ENCODE results near the gene PRELID3B. TPM values are rescaled to one million over a fixed set of nuclear protein-coding genes. Genes with fewer than 3 reads are reported as not detected.

Gene PRELID3B
- total RNA-seq (2021; fragmentation: NEBNext Ultra II Directional; extraction: Animal tissue kit (Norgen Biotek cat#: 25700)) (43.2 and 50.5 TPM in 2 replicates), polyA plus RNA-seq (2011; rRNA removed) (4.6 and 8.1 TPM in 2 replicates), polyA minus RNA-seq (2011; rRNA and poly(A)+ RNA removed) (28.0 and 28.8 TPM in 2 replicates)
- polyA plus RNA-seq (2011; cell fraction: cytosol; rRNA removed): 11.6 TPM
- polyA plus RNA-seq (2011; cell fraction: nucleus; rRNA removed): 30.8 TPM
- 12.4 to 17.0 TPM (median 14.1 TPM) in 4 replicates for polyA plus RNA-seq (2012, experiment 1 of 2)
- polyA plus RNA-seq (2012, experiment 2 of 2): 1.3 TPM
- 15.5 TPM for polyA plus RNA-seq (2013, experiment 1 of 2)
- 14.8 TPM for polyA plus RNA-seq (2013, experiment 2 of 2)
- 21.1 TPM for polyA minus RNA-seq (2011; cell fraction: cytosol; rRNA and poly(A)+ RNA removed)
- polyA minus RNA-seq (2011; cell fraction: nucleus; rRNA and poly(A)+ RNA removed): 16.9 TPM
- long read RNA-seq, experiment 1, transcript PRELID3B-201 (6 exons, 2,626 nt): major isoform, 24 of 48 reads
- long read RNA-seq, experiment 1, partial matches to known transcripts: 7 of 48 reads
- long read RNA-seq, experiment 1, other reads (novel, unspliced or antisense): 16 of 48 reads
- long read RNA-seq, experiment 2, transcript PRELID3B-201 (6 exons, 2,626 nt): major isoform, 30 of 66 reads
- long read RNA-seq, experiment 2, partial matches to known transcripts: 0 of 66 reads
- long read RNA-seq, experiment 2, other reads (novel, unspliced or antisense): 32 of 66 reads

GRCh38 chr20:59042151-59042795 lies at the start of gene PRELID3B:
Gene PRELID3B, minus strand, starts transcription at chr20:59042786. Its CDS starts 56 bp downstream, at chr20:59042730.
- WGBS, 2 experiments (ENCODE audit: extremely low coverage in 1 of 2, insufficient coverage in 1 of 2, insufficient read length in 1 of 2, insufficient replicate concordance in 2 of 2, low coverage in 1 of 2, low lambda C conversion rate in 2 of 2, missing lambda C conversion rate in 1 of 2): 44% methylated on average over 19 of the region's 50 CpGs; no CpG with 5 or more reads in 1 of the 2 experiments
- H3K9ac ChIP-seq (replicated peaks in 1 of 4; ENCODE audit: extremely low read depth in 1 of 4, low read depth in 3 of 4, low read length in 3 of 4): peak within 1 kb of the TSS in 3 of 4 experiments; percentile 4 to 34 (median 17); a peak in 1 of 7 replicates
- H2BK20ac ChIP-seq (ENCODE audit: low read length): no peak within 1 kb of the TSS; the same call in 1 of the 2 replicates
- ChIA-PET POLR2A (ENCODE audit: partially characterized antibody) (interaction anchor here (2.1 to 2.4 kb wide), 2 partner anchors 9 to 10 kb away, joined by 5 to 9 read pairs; partner anchors contain the start of gene ATP5F1E), CTCF (ENCODE audit: partially characterized antibody) (no interaction called here)
- DNase-seq (ENCODE audit: low read depth in 1 of 2, low spot score in 2 of 2) (no peak), FAIRE-seq (no peak)
- peaks cover 0 to 7% (median 0%) of the 10 kb centered on the region in 4 experiments; a peak in 2 of 8 replicates for H3K36me3 ChIP-seq (ENCODE audit: control insufficient read depth in 2 of 4, insufficient read depth in 4 of 4, low read length in 3 of 4)
- H3K4ac ChIP-seq (replicated peaks; ENCODE audit: insufficient read length, low read depth, low read length): peak within 1 kb of the TSS; percentile 74
- no peak within 1 kb of the TSS for H3K14ac ChIP-seq (ENCODE audit: insufficient read length)
- H4K20me1 ChIP-seq (replicated peaks in 1 of 2; ENCODE audit: control insufficient read depth in 1 of 2, insufficient read depth in 2 of 2, low read length in 2 of 2): peaks cover 0 to 2% of the 10 kb centered on the region in 2 experiments
- peaks cover 11 to 35% of the 10 kb centered on the region in 2 experiments; a peak in 3 of 4 replicates for H3K79me2 ChIP-seq (ENCODE audit: control insufficient read depth in 1 of 2, insufficient read depth in 2 of 2, low read length in 2 of 2)
- no peak within 1 kb of the TSS for H3K23ac ChIP-seq (ENCODE audit: insufficient read length)
- peaks cover 0 to 4% (median 0%) of the 10 kb centered on the region in 4 experiments; a peak in 1 of 7 replicates for H3K4me1 ChIP-seq (replicated peaks in 1 of 4; ENCODE audit: control insufficient read depth in 3 of 4, insufficient read depth in 4 of 4, low read length in 3 of 4)
- H3K27me3 ChIP-seq (replicated peaks in 1 of 4; ENCODE audit: control insufficient read depth in 3 of 4, extremely low read depth in 1 of 4, insufficient read depth in 3 of 4, low read length in 3 of 4): no peaks in the 10 kb centered on the region
- peak within 1 kb of the TSS; percentile 90; the same call in 1 of the 2 replicates for H4K8ac ChIP-seq (ENCODE audit: extremely low read depth, insufficient read depth, low read length)
- peak within 1 kb of the TSS; percentile 80 for H4K91ac ChIP-seq (replicated peaks; ENCODE audit: insufficient read length, low read length)
- no peak within 1 kb of the TSS for H2BK120ac ChIP-seq (replicated peaks; ENCODE audit: low read depth, low read length)
- 0 out of 2 replicates have a peak within 1 kb of the TSS, but pooled peaks have one; percentile 12 for H2BK15ac ChIP-seq (ENCODE audit: low read length)
- no peaks in the 10 kb centered on the region; the same call in 1 of the 2 replicates for H3K79me1 ChIP-seq (ENCODE audit: low read depth, low read length)
- H2AFZ ChIP-seq (ENCODE audit: low read length): peak within 1 kb of the TSS; percentile 78; the same call in 1 of the 2 replicates
- no peak within 1 kb of the TSS; the same call in 1 of the 2 replicates for H2BK12ac ChIP-seq (ENCODE audit: low read depth, low read length)
- peak within 1 kb of the TSS; percentile 33 to 69 (median 48) for H3K4me3 ChIP-seq (ENCODE audit: extremely low read depth in 1 of 4, insufficient read depth in 2 of 4, low read depth in 3 of 4, low read length in 4 of 4)
- H3K4me2 ChIP-seq (ENCODE audit: insufficient read depth in 1 of 2, low read depth in 2 of 2, low read length in 2 of 2): peak within 1 kb of the TSS; percentile 64 to 69
- peaks cover 2% of the 10 kb centered on the region; the same call in 1 of the 2 replicates for H3K23me2 ChIP-seq (ENCODE audit: low read depth, low read length)
- H3K56ac ChIP-seq (replicated peaks; ENCODE audit: insufficient read length, low read depth, low read length): no peak within 1 kb of the TSS
- 0 out of 2 replicates have a peak within 1 kb of the TSS, but pooled peaks have one; percentile 42 for H2AK5ac ChIP-seq (ENCODE audit: low read depth, low read length)
- peak within 1 kb of the TSS; percentile 50 for H4K5ac ChIP-seq (ENCODE audit: insufficient read length, low read depth, low read length)
- no peaks in the 10 kb centered on the region; a peak in 1 of 4 replicates for H3K9me3 ChIP-seq (ENCODE audit: insufficient read depth in 2 of 2, low read depth in 1 of 2, low read length in 1 of 2)
- no peak within 1 kb of the TSS for H3K27ac ChIP-seq (ENCODE audit: low read depth, low read length)
- peak within 1 kb of the TSS; percentile 74; the same call in 1 of the 2 replicates for H2BK5ac ChIP-seq (ENCODE audit: low read depth, low read length)
- 0 out of 2 replicates have a peak within 1 kb of the TSS, but pooled peaks have one; percentile 16 for H3K18ac ChIP-seq (ENCODE audit: extremely low read depth, low read length)
- TF ChIP-seq SUZ12 (IDR thresholded peaks at IDR 0.05; ENCODE audit: low read length): no peak
- TF ChIP-seq E2F6 (IDR thresholded peaks at IDR 0.05): peak; percentile 75
- TF ChIP-seq CEBPB (IDR thresholded peaks at IDR 0.05; ENCODE audit: low read depth, low read length): no peak
- TF ChIP-seq YY1 (IDR thresholded peaks at IDR 0.05; ENCODE audit: low read depth, low read length): 0 out of 2 replicates have a peak, but pooled peaks have one; percentile 3
- peak; percentile 54 for TF ChIP-seq PHF8 (conservative IDR thresholded peaks at IDR 0.05; ENCODE audit: low read depth, low read length)
- peak; percentile 66; the same call in 1 of the 2 replicates for TF ChIP-seq MAX (IDR thresholded peaks at IDR 0.05)
